GM21367 (cell line): Measurements from ENCODE around the gene CPEB4.

Experiments
- ATAC-seq: cut with Tn5 transposase; IDR thresholded peaks from one replicate; pipeline ENCODE4 v1.9.1; 2021; ENCODE audit not compliant: unreplicated experiment

CPEB4 gene

GRCh38 chr5:173911623-173912022 is 23.5 kb downstream of the CPEB4 start:
- ATAC-seq = no peak

- ATAC-seq = no peak
These were observed 25.7 kb downstream of the CPEB4 start for GRCh38 chr5:173913686-173914321.

- ATAC-seq = no peak
These were observed 27.3 kb downstream of the CPEB4 start for GRCh38 chr5:173915310-173916014.

- no peak for ATAC-seq
These were observed 28.1 kb downstream of the CPEB4 start for GRCh38 chr5:173916233-173916632.

GRCh38 chr5:173917788-173918786 is 29.9 kb downstream of the CPEB4 start:
- ATAC-seq = peak; percentile 89

- ATAC-seq = no peak
These were observed 31.3 kb downstream of the CPEB4 start for GRCh38 chr5:173919443-173919842.

GRCh38 chr5:173920024-173920753 is 32.0 kb downstream of the CPEB4 start:
- no peak for ATAC-seq

- no peak for ATAC-seq
These were observed 32.9 kb downstream of the CPEB4 start for GRCh38 chr5:173920866-173921555.

GRCh38 chr5:173922527-173922926 is 34.4 kb downstream of the CPEB4 start:
- ATAC-seq = no peak

GRCh38 chr5:173923218-173924095 is 35.3 kb downstream of the CPEB4 start:
- ATAC-seq = no peak

GRCh38 chr5:173924899-173925298 is 36.8 kb downstream of the CPEB4 start:
- no peak for ATAC-seq

- ATAC-seq = no peak
These were observed 37.4 kb downstream of the CPEB4 start for GRCh38 chr5:173925449-173926071.

GRCh38 chr5:173926359-173926758 is 38.2 kb downstream of the CPEB4 start:
- ATAC-seq = no peak

GRCh38 chr5:173928871-173929574 is 40.9 kb downstream of the CPEB4 start:
- ATAC-seq = no peak

- no peak for ATAC-seq
These were observed 44.6 kb downstream of the CPEB4 start for GRCh38 chr5:173932695-173933139.

GRCh38 chr5:173933901-173934300 is 45.8 kb downstream of the CPEB4 start:
- no peak for ATAC-seq

- ATAC-seq = no peak
These were observed 47.2 kb downstream of the CPEB4 start for GRCh38 chr5:173935396-173935795.

GRCh38 chr5:173940269-173940668 is 52.1 kb downstream of the CPEB4 start:
- no peak for ATAC-seq
